Activated T-cell treated with anti-CD3 and anti-CD28 coated beads, Interleukin-2, amount 50 U/mL, for 48 hours (primary cell): ENCODE measurements around the gene TSFM.
A peak's percentile ranks its signal among the peaks of the same experiment; 100 is the strongest.

Experiments used
- DNase-seq, 2 experiments: peaks; one replicate each; pipeline ENCODE4 v3.0.0-alpha.2; 2020

TSFM gene

DNA sequence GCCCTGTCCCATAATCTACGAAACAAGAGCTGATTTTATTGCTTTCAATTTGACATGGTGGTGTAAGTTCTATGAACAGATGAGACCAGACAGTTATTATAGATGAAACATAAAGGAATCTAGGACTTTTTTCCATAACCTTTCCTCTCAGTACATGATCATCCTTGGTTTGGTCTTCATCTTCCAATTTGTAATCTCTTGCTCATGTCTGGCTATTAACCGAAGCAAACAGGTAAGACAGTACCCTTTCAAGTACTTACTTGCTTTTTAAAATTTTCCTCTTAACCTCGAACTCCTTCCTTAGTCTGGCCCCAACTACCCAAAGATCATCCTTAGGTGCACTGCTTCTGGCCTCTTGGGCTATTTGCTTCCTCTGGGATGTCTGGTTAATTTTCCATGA lies 36.6 kb upstream of the TSFM start:
- no peak for DNase-seq

- no peak for DNase-seq
Measured at GRCh38 chr12:57749061-57749460, 33.5 kb upstream of the TSFM start.

- no peak for DNase-seq
Measured at GRCh38 chr12:57750561-57751431, 31.8 kb upstream of the TSFM start.

DNA sequence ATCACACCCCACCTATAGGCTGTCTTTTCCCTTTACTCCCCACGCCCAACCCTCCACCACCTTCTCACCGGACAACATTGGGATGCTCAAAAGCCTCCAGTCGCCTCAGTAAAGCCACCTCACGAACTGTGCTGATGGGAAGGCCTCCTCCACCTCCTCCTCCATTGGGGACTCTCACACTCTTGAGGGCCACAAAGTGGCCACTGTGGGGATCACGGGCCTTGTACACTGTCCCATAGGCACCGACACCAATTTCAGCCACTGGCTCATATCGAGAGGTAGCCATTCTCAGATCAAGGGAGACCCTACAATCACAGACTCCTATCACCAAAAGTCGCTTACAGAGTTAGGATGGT lies 31.2 kb upstream of the TSFM start:
- DNase-seq, result no peak

GRCh38 chr12:57751788-57752667 lies 30.6 kb upstream of the TSFM start, which contains the start of gene CDK4:
Gene CDK4 (minus strand): TSS chr12:57752310. CDS start chr12:57751717, 593 bp downstream.
- DNase-seq, result peak; percentile 97 to 98

- DNase-seq, result no peak
Measured at GRCh38 chr12:57752668-57753000, 30.0 kb upstream of the TSFM start.

GRCh38 chr12:57753756-57754337 lies 28.7 kb upstream of the TSFM start:
- no peak for DNase-seq

DNA sequence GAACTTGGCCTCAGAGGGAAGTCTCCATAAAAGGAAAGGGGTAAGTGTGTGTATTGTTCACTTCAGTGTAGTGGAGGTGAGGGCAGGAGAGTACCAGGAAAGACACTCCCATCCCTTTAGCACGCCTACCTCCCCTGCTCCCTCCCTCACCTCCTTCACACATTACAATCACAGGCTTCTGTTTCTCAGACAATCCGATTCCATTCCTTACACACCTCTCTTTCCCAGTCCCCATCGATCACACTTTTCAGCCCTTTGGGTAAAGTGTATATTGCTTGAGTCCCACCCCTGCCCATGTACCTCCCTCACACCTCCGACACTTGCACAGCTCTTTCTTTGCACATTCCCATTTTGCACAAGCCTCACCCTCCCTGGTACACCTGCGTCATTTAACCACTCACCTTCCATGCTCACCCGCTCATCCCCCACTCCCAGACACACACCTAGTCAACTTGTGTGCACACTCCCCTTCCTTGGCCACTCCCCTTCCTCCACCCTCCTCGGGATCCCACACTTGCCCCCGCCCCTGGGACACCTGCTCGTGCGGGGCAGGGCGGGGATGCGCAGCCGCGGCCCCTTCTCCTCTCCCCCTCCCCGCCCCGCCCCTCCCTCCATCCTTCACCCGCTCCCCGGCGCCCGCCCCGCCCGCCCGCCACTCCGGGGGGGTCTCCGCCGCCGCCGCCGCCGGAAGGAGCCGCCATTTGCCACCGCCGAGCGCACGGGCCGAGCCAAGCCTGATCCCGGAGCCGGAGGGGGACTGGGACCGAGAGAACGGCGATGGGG lies 28.0 kb upstream of the TSFM start, which contains the start of gene MARCHF9:
TSS of gene MARCHF9 (plus strand) at position 693 of the 783 bp plus-strand sequence. CDS start 426 bp downstream, outside the sequence.
- peak; percentile 89 to 90 for DNase-seq

DNA sequence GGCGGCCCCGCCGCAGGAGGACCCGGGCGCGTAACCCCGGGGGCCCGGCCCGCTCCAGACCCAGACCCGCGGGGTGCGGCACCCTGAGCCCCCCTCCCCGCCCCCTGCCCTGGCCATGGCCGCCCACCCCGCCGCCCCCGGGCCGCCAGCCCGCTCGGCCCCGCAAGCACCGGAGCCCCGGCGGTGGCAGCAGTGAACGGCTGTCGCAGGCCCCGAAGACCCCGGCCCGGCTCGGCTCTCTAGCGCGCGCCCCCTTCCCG lies 27.5 kb upstream of the TSFM start:
- no peak for DNase-seq

- peak in 1 of 2 experiments; percentile 51 for DNase-seq
Measured at GRCh38 chr12:57755454-57756372, 26.9 kb upstream of the TSFM start.

DNA sequence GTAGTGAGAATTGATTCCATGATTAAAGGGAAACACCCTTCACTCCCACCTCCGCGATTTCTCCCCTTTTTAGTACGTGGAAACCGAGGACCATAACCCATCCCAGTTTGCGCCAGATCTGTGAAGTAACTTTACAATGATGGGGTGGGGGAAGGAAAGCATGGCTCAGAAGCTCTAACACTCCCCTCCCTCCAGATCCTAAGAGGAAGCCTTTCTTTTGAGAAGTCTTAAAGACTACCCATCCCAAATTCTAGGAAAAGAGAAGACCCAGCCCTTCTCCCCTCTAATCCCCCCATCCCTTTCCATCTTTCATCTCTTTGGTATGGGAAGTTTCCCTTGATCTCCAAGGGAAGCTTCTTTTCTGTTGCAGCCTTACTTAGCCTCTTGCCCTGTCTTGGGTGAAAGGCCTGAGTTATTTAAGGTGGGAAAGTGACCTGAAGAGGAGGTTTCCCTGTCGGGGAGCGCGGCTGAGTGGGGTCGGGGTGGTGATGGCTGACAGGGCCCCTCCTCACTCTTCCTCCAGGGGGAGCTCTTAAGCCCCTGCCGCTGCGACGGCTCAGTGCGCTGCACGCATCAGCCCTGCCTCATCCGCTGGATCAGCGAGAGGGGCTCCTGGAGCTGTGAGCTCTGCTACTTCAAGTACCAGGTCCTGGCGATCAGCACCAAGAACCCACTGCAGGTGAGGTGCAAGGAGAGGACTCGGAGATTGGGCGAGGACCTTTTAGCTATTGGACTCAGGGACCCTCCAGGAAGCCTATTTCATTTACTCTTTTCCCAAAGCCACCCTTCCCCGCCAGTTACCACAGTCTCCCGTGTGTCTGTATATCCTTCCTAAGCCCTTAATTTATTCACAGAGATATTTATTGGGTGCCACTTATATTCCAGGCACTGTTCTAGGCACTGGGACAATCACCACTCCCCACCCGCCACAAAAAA lies 25.9 kb upstream of the TSFM start:
- peak; percentile 79 to 84 for DNase-seq

- DNase-seq, result no peak
Measured at GRCh38 chr12:57757771-57758170, 24.8 kb upstream of the TSFM start.

GRCh38 chr12:57758552-57759359 lies 23.8 kb upstream of the TSFM start:
- DNase-seq, result no peak

DNA sequence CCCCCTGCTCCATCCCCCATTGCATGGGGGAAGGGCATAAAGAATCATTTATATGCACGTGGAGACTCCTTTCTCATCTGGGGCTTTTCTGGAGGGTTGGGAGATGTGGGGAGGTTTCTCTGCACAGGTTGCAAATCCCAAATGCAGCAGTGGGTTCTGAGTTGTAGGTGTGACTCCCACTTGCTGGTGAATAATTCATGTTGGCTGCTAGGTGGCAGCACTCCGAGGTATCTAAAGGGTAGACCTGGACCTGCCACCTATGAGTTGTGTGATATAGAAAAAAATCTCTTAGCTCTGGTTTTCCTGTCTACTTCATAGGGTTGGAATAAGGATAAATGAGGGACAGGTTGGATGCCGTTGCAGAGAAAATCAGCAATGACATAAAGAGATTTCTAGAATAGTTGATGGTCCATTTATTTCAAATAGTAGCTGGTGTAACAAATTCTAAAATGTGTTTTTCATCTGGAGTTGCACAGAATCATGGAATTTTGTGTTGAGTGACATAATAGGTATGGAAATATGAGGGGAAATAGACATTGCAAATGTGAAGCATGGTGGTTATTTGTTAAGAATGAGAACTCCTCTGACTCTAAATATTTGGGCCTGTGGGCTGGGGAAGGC lies 23.1 kb upstream of the TSFM start:
- peak in 1 of 2 experiments; percentile 45 for DNase-seq

- no peak for DNase-seq
Measured at GRCh38 chr12:57760347-57760982, 22.1 kb upstream of the TSFM start.

- no peak for DNase-seq
Measured at GRCh38 chr12:57761391-57761998, 21.1 kb upstream of the TSFM start.

- no peak for DNase-seq
Measured at GRCh38 chr12:57762463-57762862, 20.1 kb upstream of the TSFM start.
